Transverse colon (tissue), 4 donors: ENCODE results near the gene GPR158. TPM values are rescaled to one million over a fixed set of nuclear protein-coding genes. Genes with fewer than 3 reads are reported as not detected.

Source experiments
- DNase-seq: peaks from one replicate; pipeline ENCODE4 v3.0.0-alpha.2; 2019
- H3K27ac ChIP-seq, 4 donors: fragments of 200-600 bp; sonication (generic); 2 replicates each; pipeline ENCODE4 v1.5.1; 2016 to 2018; ENCODE audit warnings: inconsistent platforms in 4 of 4
- H3K27me3 ChIP-seq: fragments of 200-600 bp; sonication (generic); 2 replicates; pipeline ENCODE4 v1.5.1; 2017; ENCODE audit warnings: inconsistent platforms
- H3K36me3 ChIP-seq, 4 donors: fragments of 200-600 bp; sonication (generic); 2 replicates each; pipeline ENCODE4 v1.5.1; 2017 to 2019; ENCODE audit warnings: inconsistent platforms in 4 of 4
- H3K4me1 ChIP-seq, 4 donors: fragments of 200-600 bp; sonication (generic); 2 replicates each; pipeline ENCODE4 v1.5.1; 2017 to 2020; ENCODE audit warnings: inconsistent platforms in 4 of 4
- H3K4me3 ChIP-seq, 4 donors: fragments of 200-600 bp; sonication (generic); 1 replicate in 1 of 4; 2 replicates in 3 of 4; pipeline versions ENCODE4 v1.5.1 to v1.6.1; 2017 to 2019; ENCODE audit warnings: inconsistent platforms in 4 of 4
- H3K9me3 ChIP-seq, 2 donors: fragments of 200-600 bp; sonication (generic); 2 replicates each; pipeline ENCODE4 v1.5.1; 2017 to 2019; ENCODE audit warnings: inconsistent platforms in 2 of 2
- EP300 ChIP-seq: sonication (generic); formaldehyde crosslinking; IDR thresholded peaks from one replicate; pipeline ENCODE4 v1.6.1; 2017; ENCODE audit warnings: antibody characterized with exemption, low read depth
- POLR2A ChIP-seq: fragments of 450-650 bp; IDR thresholded peaks from one replicate; pipeline ENCODE4 v1.6.1; 2016; ENCODE audit warnings: antibody characterized with exemption, mild to moderate bottlenecking, moderate library complexity
- POLR2AphosphoS5 ChIP-seq, 3 donors: sonication (generic); formaldehyde crosslinking; IDR thresholded peaks; one replicate each; pipeline ENCODE4 v1.6.1; 2016; ENCODE audit warnings: antibody characterized with exemption in 3 of 3
- WGBS, 2 donors: methylation state at CpG; one replicate each; pipeline ENCODE4 v1.1.5; 2018; ENCODE audit warnings: low coverage in 1 of 2; 5-methylcytosine and 5-hydroxymethylcytosine counted together
- in situ Hi-C, 4 donors: fragments of 200-750 bp; cut with MboI; loops; one replicate each; pipeline versions ENCODE4 v1.15.0 to v1.15.1; 2017; ENCODE audit warnings: low sequenced_read_pairs in 3 of 4, low pct_ligation_motif_present in 1 of 4, low pct_unique_long_range_greater_than_20kb in 1 of 4
- intact Hi-C: fragments of 100-400 bp; cut with DNase I; formaldehyde crosslinking; loops from one replicate; pipeline ENCODE4 v1.15.1; 2023; ENCODE audit warnings: low total_unique reads
- total RNA-seq, 4 donors: library from RNA; depleted of rRNA; stranded (reverse); fragments of >200 nt; gene quantifications; one replicate each; pipeline ENCODE4 v1.1.0, GENCODE V29; 2016
- TF ChIP-seq, protein P1 (sequence below), 5 experiments: fragments of 200-600 bp in 3 of 5; fragments of 450-650 bp in 2 of 5; sonication (generic) in 3 of 5; IDR thresholded peaks; 1 replicate in 2 of 5; 2 replicates in 3 of 5; pipeline ENCODE4 v1.5.1; 2016 to 2017; ENCODE audit warnings: antibody characterized with exemption in 5 of 5, inconsistent platforms in 3 of 5, mild to moderate bottlenecking in 2 of 5, moderate library complexity in 1 of 5

The GPR158 gene
- total RNA-seq, 4 donors from 2014 or later, result 0.16 to 0.27 TPM; not detected in 2

DNA sequence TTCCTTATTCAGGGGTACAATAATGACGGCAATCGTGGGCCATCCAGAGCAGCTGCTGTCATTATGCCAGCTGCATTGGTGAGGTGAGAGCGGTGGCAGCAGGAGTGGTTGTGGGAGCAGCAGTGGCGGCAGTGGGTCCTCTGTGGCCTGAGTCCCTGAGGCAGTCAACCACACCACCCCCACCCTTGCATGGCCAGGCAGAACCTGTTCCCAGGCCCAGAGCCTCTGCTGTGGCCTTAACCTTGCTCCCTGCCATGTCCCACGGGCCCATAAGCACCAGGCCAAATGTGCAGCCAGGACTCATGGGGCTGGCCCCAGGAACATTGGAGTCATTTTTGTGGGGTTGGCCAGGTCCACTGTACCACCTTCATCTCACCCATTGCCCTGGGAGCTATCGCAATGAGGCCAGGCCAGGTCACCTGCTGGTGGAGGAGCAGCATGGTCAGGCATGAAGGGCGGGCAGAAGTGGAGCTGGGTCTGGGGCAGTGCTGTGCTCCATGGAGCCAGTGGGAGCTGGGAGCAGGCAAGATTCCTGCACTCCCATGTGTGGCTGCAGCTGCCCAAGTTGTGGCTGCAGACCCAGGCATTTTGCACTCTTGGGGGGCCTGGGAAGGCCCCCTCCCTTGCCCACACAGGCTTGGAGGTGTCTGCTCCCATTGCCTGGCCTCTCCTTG, 213.5 kb downstream of the GPR158 start:
- no peak overlapping the region for H3K27ac ChIP-seq
- no peaks in the 10 kb centered on the region for H3K9me3 ChIP-seq
- H3K4me1 ChIP-seq, result no peaks in the 10 kb centered on the region
- no peak for DNase-seq
- no peaks in the 10 kb centered on the region for H3K36me3 ChIP-seq
- intact Hi-C loops, result no loop called here
- no peak for TF ChIP-seq POLR2AphosphoS5 (IDR thresholded peaks at IDR 0.05)
- TF ChIP-seq EP300, result no peak
- TF ChIP-seq, protein P1, sequence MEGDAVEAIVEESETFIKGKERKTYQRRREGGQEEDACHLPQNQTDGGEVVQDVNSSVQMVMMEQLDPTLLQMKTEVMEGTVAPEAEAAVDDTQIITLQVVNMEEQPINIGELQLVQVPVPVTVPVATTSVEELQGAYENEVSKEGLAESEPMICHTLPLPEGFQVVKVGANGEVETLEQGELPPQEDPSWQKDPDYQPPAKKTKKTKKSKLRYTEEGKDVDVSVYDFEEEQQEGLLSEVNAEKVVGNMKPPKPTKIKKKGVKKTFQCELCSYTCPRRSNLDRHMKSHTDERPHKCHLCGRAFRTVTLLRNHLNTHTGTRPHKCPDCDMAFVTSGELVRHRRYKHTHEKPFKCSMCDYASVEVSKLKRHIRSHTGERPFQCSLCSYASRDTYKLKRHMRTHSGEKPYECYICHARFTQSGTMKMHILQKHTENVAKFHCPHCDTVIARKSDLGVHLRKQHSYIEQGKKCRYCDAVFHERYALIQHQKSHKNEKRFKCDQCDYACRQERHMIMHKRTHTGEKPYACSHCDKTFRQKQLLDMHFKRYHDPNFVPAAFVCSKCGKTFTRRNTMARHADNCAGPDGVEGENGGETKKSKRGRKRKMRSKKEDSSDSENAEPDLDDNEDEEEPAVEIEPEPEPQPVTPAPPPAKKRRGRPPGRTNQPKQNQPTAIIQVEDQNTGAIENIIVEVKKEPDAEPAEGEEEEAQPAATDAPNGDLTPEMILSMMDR (IDR thresholded peaks at IDR 0.05), result no peak
- TF ChIP-seq POLR2A, result no peak
- WGBS, 2 donors, result 60 to 90% methylated on average over 1 to 7 of the region's 7 CpGs
- H3K4me3 ChIP-seq, result no peak overlapping the region
- no peaks in the 10 kb centered on the region for H3K27me3 ChIP-seq
- in situ Hi-C loops, result no loop called here

DNA sequence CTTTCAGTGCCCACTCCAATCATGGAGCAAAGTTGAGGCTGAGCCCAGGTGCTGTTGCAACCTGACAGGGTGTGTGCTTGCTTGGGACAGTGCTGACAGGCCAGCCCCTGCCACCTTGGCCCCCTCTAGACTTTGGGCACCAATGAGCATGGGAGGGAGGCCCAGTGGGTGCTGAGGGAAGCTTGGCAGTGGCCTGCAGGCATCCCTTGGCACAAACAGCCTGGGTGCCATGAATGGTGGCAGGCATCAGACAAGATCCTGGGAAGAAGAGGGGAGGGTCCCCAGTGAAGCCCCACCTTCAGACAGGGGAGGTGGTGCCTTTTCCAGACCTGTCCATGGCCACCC, 214.0 kb downstream of the GPR158 start:
- intact Hi-C loops (no loop called here), in situ Hi-C loops (no loop called here)
- Histone ChIP-seq H3K27ac (no peak overlapping the region), H3K27me3 (no peaks in the 10 kb centered on the region), H3K9me3 (no peaks in the 10 kb centered on the region), H3K36me3 (no peaks in the 10 kb centered on the region), H3K4me1 (no peaks in the 10 kb centered on the region), H3K4me3 (no peak overlapping the region)
- DNase-seq, result no peak
- TF ChIP-seq, protein P1 (IDR thresholded peaks at IDR 0.05), result no peak
- TF ChIP-seq EP300, result no peak
- no peak for TF ChIP-seq POLR2AphosphoS5 (IDR thresholded peaks at IDR 0.05)
- TF ChIP-seq POLR2A, result no peak

DNA sequence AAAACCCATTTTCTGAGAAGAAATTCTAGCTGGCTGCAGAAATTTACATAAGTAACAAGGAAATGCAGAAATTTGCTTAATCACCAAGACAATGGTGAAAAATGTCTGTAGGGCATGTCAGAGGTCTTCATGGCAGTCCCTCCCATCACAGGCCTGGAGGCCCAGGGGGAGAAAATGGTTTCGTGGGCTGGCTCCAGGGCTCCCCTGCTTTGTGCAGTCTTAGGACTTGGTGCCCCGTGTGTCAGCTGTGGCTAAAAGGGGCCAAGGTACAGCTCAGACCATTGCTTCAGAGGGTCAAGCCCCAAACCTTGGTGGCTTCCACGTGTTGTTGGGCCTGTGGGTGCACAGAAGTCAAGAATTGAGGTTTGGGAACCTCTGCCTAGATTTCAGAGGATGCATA, 215.9 kb downstream of the GPR158 start:
- H3K36me3 ChIP-seq, result no peaks in the 10 kb centered on the region
- TF ChIP-seq, protein P1 (IDR thresholded peaks at IDR 0.05), result no peak
- no peak for TF ChIP-seq POLR2A
- TF ChIP-seq POLR2AphosphoS5 (IDR thresholded peaks at IDR 0.05), result no peak
- TF ChIP-seq EP300, result no peak
- in situ Hi-C loops, result no loop called here
- DNase-seq, result no peak
- H3K27me3 ChIP-seq, result no peaks in the 10 kb centered on the region
- H3K27ac ChIP-seq, result no peak overlapping the region
- no peak overlapping the region for H3K4me3 ChIP-seq
- no peaks in the 10 kb centered on the region for H3K9me3 ChIP-seq
- intact Hi-C loops, result no loop called here
- WGBS, 2 donors, result 57 to 61% methylated on average over 1 to 3 of the region's 3 CpGs
- H3K4me1 ChIP-seq, result no peaks in the 10 kb centered on the region

DNA sequence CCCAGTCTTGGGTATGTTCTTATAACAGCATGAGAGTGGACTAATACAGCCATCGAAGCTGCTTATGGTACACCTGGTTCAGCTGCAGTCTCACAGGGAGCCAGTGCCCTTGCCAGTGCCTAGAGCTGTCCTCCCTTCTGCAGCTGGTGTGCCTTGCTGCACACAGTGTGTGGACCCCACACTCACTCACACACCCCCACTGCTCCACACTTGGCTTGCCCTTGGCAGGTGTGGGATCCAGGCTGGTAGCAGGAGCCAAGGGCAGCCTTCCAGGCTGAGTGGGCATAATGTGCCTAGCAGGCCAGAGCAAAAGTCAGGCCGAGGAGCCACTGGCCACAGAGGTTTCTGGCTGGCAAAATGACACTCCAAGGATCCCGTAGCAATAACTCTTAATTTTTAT, 217.3 kb downstream of the GPR158 start:
- no peaks in the 10 kb centered on the region for H3K9me3 ChIP-seq
- H3K27me3 ChIP-seq, result no peaks in the 10 kb centered on the region
- TF ChIP-seq POLR2AphosphoS5 (IDR thresholded peaks at IDR 0.05) (no peak), EP300 (no peak), POLR2A (no peak)
- TF ChIP-seq, protein P1 (IDR thresholded peaks at IDR 0.05), result no peak
- H3K36me3 ChIP-seq, result no peaks in the 10 kb centered on the region
- no peak overlapping the region for H3K27ac ChIP-seq
- in situ Hi-C loops (no loop called here), intact Hi-C loops (no loop called here)
- no peak overlapping the region for H3K4me3 ChIP-seq
- WGBS, 2 donors, result 66 to 85% methylated on average over 2 to 3 of the region's 3 CpGs
- DNase-seq, result no peak
- H3K4me1 ChIP-seq, result no peaks in the 10 kb centered on the region
